Thoracic aorta (tissue), 2 donors: ENCODE measurements around the gene GPD2. TPM values are rescaled to one million over a fixed set of nuclear protein-coding genes. Genes with fewer than 3 reads are reported as not detected.

Experiments used
- ATAC-seq: fragments of 150-250 bp; one replicate; pipeline ENCODE4 v1.8.0; 2017; ENCODE audit warnings: low read depth; ENCODE audit not compliant: insufficient number of reproducible peaks, low FRiP score
- DNase-seq: peaks from one replicate; pipeline ENCODE4 v3.0.0-alpha.2; 2020; ENCODE audit warnings: low spot score
- H3K27ac ChIP-seq, 2 donors: fragments of 200-600 bp; sonication (generic); 1 replicate in 1 of 2; 2 replicates in 1 of 2; pipeline ENCODE4 v1.5.1; 2016; ENCODE audit warnings: mild to moderate bottlenecking in 2 of 2, moderate library complexity in 2 of 2
- H3K27me3 ChIP-seq: fragments of 200-600 bp; sonication (generic); replicated peaks from 2 replicates; pipeline ENCODE4 v1.6.0; 2016; ENCODE audit warnings: mild to moderate bottlenecking; ENCODE audit not compliant: insufficient read depth
- H3K36me3 ChIP-seq: fragments of 200-600 bp; sonication (generic); one replicate; pipeline ENCODE4 v1.5.1; 2016
- H3K4me1 ChIP-seq, 2 donors: fragments of 200-600 bp; sonication (generic); 1 replicate in 1 of 2; 2 replicates in 1 of 2; pipeline versions ENCODE4 v1.5.1 to v1.6.0; 2016; ENCODE audit warnings: low read depth in 2 of 2, mild to moderate bottlenecking in 1 of 2; ENCODE audit not compliant: control insufficient read depth in 1 of 2
- H3K4me3 ChIP-seq: fragments of 200-600 bp; sonication (generic); 2 replicates; pipeline ENCODE4 v1.5.1; 2016; ENCODE audit warnings: mild to moderate bottlenecking
- H3K9me3 ChIP-seq: fragments of 200-600 bp; sonication (generic); 2 replicates; pipeline ENCODE4 v1.5.1; 2016
- CTCF ChIP-seq: fragments of 200-600 bp; sonication (generic); IDR thresholded peaks from one replicate; pipeline ENCODE4 v1.5.1; 2019; ENCODE audit warnings: antibody characterized with exemption
- total RNA-seq, 2 donors: library from RNA; depleted of rRNA; stranded (reverse); fragments of >200 nt; gene quantifications; one replicate each; pipeline versions ENCODE4 v1.1.0 to v1.2.3, GENCODE V29; 2016

The GPD2 gene
- total RNA-seq, 2 donors from 2014 or later = 13.7 to 31.7 TPM

- no peak for DNase-seq
- TF ChIP-seq CTCF = no peak
- ATAC-seq = no peak
These were observed 76.3 kb downstream of the GPD2 start for GRCh38 chr2:156512451-156512850.

GRCh38 chr2:156513219-156513618 is 77.0 kb downstream of the GPD2 start:
- TF ChIP-seq CTCF = no peak
- no peak for DNase-seq
- H3K4me1 ChIP-seq = no peaks in the 10 kb centered on the region
- no peak overlapping the region for H3K4me3 ChIP-seq
- H3K36me3 ChIP-seq = peaks cover 2% of the 10 kb centered on the region
- H3K27ac ChIP-seq = no peak overlapping the region
- H3K9me3 ChIP-seq = no peaks in the 10 kb centered on the region
- no peak for ATAC-seq
- H3K27me3 ChIP-seq = no peaks in the 10 kb centered on the region

More at GRCh38 chr2:156512451-156512850, 76.3 kb downstream of the GPD2 start:
- Histone ChIP-seq H3K9me3 (no peaks in the 10 kb centered on the region), H3K36me3 (peaks cover 2% of the 10 kb centered on the region), H3K4me1 (no peaks in the 10 kb centered on the region), H3K4me3 (no peak overlapping the region), H3K27me3 (no peaks in the 10 kb centered on the region), H3K27ac (no peak overlapping the region)

GRCh38 chr2:156517419-156517818 is 81.2 kb downstream of the GPD2 start:
- ATAC-seq (no peak), DNase-seq (no peak)
- H3K9me3 ChIP-seq = peaks cover 6% of the 10 kb centered on the region
- no peak overlapping the region for H3K4me3 ChIP-seq
- H3K36me3 ChIP-seq = peaks cover 14% of the 10 kb centered on the region
- TF ChIP-seq CTCF = no peak
- no peaks in the 10 kb centered on the region for H3K27me3 ChIP-seq
- no peaks in the 10 kb centered on the region for H3K4me1 ChIP-seq
- no peak overlapping the region for H3K27ac ChIP-seq

- Histone ChIP-seq H3K36me3 (peaks cover 14% of the 10 kb centered on the region), H3K27me3 (no peaks in the 10 kb centered on the region)
- TF ChIP-seq CTCF = no peak
These were observed 82.0 kb downstream of the GPD2 start for GRCh38 chr2:156518138-156518537.

GRCh38 chr2:156522864-156523440 is 86.8 kb downstream of the GPD2 start:
- H3K4me3 ChIP-seq = no peak overlapping the region
- peaks cover 11% of the 10 kb centered on the region for H3K36me3 ChIP-seq
- peaks cover 6% of the 10 kb centered on the region for H3K9me3 ChIP-seq
- no peak for DNase-seq
- no peaks in the 10 kb centered on the region for H3K4me1 ChIP-seq
- ATAC-seq = no peak
- H3K27ac ChIP-seq = no peak overlapping the region
- TF ChIP-seq CTCF = no peak
- no peaks in the 10 kb centered on the region for H3K27me3 ChIP-seq

More at GRCh38 chr2:156518138-156518537, 82.0 kb downstream of the GPD2 start:
- H3K4me1 ChIP-seq = no peaks in the 10 kb centered on the region
- H3K9me3 ChIP-seq = peaks cover 6% of the 10 kb centered on the region
- H3K27ac ChIP-seq = no peak overlapping the region
- H3K4me3 ChIP-seq = no peak overlapping the region
- DNase-seq (no peak), ATAC-seq (no peak)
